Activated naive CD4-positive, alpha-beta T cell treated with anti-CD3 and anti-CD28 coated beads, Interleukin-2, amount 50 U/mL, for 24 hours (primary cell): ENCODE data around the gene GABRB2.

ENCODE experiments used
- H3K27ac Mint-ChIP-seq: one replicate; pipeline ENCODE4 v1.8.0; 2021; ENCODE audit warnings: mild to moderate bottlenecking, mixed read lengths
- H3K27me3 Mint-ChIP-seq: one replicate; pipeline ENCODE4 v1.8.0; 2021; ENCODE audit warnings: mixed read lengths
- H3K36me3 Mint-ChIP-seq: one replicate; pipeline ENCODE4 v1.8.0; 2021; ENCODE audit warnings: mixed read lengths
- H3K4me1 Mint-ChIP-seq: one replicate; pipeline ENCODE4 v1.8.0; 2021; ENCODE audit warnings: mixed read lengths
- H3K4me3 Mint-ChIP-seq: one replicate; pipeline ENCODE4 v1.8.0; 2021; ENCODE audit warnings: mild to moderate bottlenecking, mixed read lengths
- H3K9me3 Mint-ChIP-seq: one replicate; pipeline ENCODE4 v1.8.0; 2021; ENCODE audit warnings: mixed read lengths

Gene GABRB2

GRCh38 chr5:161380486-161380885 is 166.0 kb downstream of the GABRB2 start:
- Mint-ChIP-seq H3K9me3 (no peaks in the 10 kb centered on the region), H3K27ac (no peak overlapping the region), H3K27me3 (no peaks in the 10 kb centered on the region), H3K4me3 (no peak overlapping the region), H3K36me3 (no peaks in the 10 kb centered on the region), H3K4me1 (no peaks in the 10 kb centered on the region)

- no peak overlapping the region for H3K27ac Mint-ChIP-seq
- no peak overlapping the region for H3K4me3 Mint-ChIP-seq
- H3K4me1 Mint-ChIP-seq, result no peaks in the 10 kb centered on the region
- peaks cover 1% of the 10 kb centered on the region for H3K27me3 Mint-ChIP-seq
- H3K9me3 Mint-ChIP-seq, result no peaks in the 10 kb centered on the region
- no peaks in the 10 kb centered on the region for H3K36me3 Mint-ChIP-seq
Observed at GRCh38 chr5:161378701-161379100, 167.8 kb downstream of the GABRB2 start.

- Mint-ChIP-seq H3K4me1 (no peaks in the 10 kb centered on the region), H3K9me3 (no peaks in the 10 kb centered on the region), H3K4me3 (no peak overlapping the region), H3K27me3 (peaks cover 1% of the 10 kb centered on the region), H3K36me3 (no peaks in the 10 kb centered on the region), H3K27ac (no peak overlapping the region)
Observed at GRCh38 chr5:161376034-161376433, 170.5 kb downstream of the GABRB2 start.

- H3K27ac Mint-ChIP-seq, result no peak overlapping the region
- peaks cover 1% of the 10 kb centered on the region for H3K27me3 Mint-ChIP-seq
- H3K36me3 Mint-ChIP-seq, result no peaks in the 10 kb centered on the region
- H3K9me3 Mint-ChIP-seq, result no peaks in the 10 kb centered on the region
- H3K4me3 Mint-ChIP-seq, result no peak overlapping the region
- H3K4me1 Mint-ChIP-seq, result no peaks in the 10 kb centered on the region
Observed at GRCh38 chr5:161373345-161373707, 173.2 kb downstream of the GABRB2 start.

- Mint-ChIP-seq H3K4me3 (no peak overlapping the region), H3K27ac (no peak overlapping the region)
Observed at GRCh38 chr5:161372682-161373344, 173.7 kb downstream of the GABRB2 start.

GRCh38 chr5:161369022-161369421 is 177.5 kb downstream of the GABRB2 start:
- no peak overlapping the region for H3K4me3 Mint-ChIP-seq
- no peak overlapping the region for H3K27ac Mint-ChIP-seq
- no peaks in the 10 kb centered on the region for H3K4me1 Mint-ChIP-seq
- H3K9me3 Mint-ChIP-seq, result no peaks in the 10 kb centered on the region
- H3K36me3 Mint-ChIP-seq, result no peaks in the 10 kb centered on the region
- H3K27me3 Mint-ChIP-seq, result no peaks in the 10 kb centered on the region

More at GRCh38 chr5:161372682-161373344, 173.7 kb downstream of the GABRB2 start:
- H3K36me3 Mint-ChIP-seq, result no peaks in the 10 kb centered on the region
- peaks cover 1% of the 10 kb centered on the region for H3K27me3 Mint-ChIP-seq
- no peaks in the 10 kb centered on the region for H3K9me3 Mint-ChIP-seq
- H3K4me1 Mint-ChIP-seq, result no peaks in the 10 kb centered on the region

- peaks cover 4% of the 10 kb centered on the region for H3K9me3 Mint-ChIP-seq
- no peak overlapping the region for H3K4me3 Mint-ChIP-seq
- no peaks in the 10 kb centered on the region for H3K36me3 Mint-ChIP-seq
- H3K4me1 Mint-ChIP-seq, result no peaks in the 10 kb centered on the region
- H3K27ac Mint-ChIP-seq, result no peak overlapping the region
- no peaks in the 10 kb centered on the region for H3K27me3 Mint-ChIP-seq
Observed at GRCh38 chr5:161358446-161358845, 188.1 kb downstream of the GABRB2 start.

GRCh38 chr5:161344234-161344633 is 202.3 kb downstream of the GABRB2 start:
- no peaks in the 10 kb centered on the region for H3K27me3 Mint-ChIP-seq
- H3K9me3 Mint-ChIP-seq, result no peaks in the 10 kb centered on the region
- H3K36me3 Mint-ChIP-seq, result no peaks in the 10 kb centered on the region
- no peak overlapping the region for H3K4me3 Mint-ChIP-seq
- no peaks in the 10 kb centered on the region for H3K4me1 Mint-ChIP-seq
- no peak overlapping the region for H3K27ac Mint-ChIP-seq

- Mint-ChIP-seq H3K27me3 (no peaks in the 10 kb centered on the region), H3K9me3 (no peaks in the 10 kb centered on the region), H3K27ac (no peak overlapping the region), H3K36me3 (no peaks in the 10 kb centered on the region), H3K4me1 (no peaks in the 10 kb centered on the region), H3K4me3 (no peak overlapping the region)
Observed at GRCh38 chr5:161342886-161343285, 203.6 kb downstream of the GABRB2 start.

GRCh38 chr5:161340012-161340411 is 206.5 kb downstream of the GABRB2 start:
- Mint-ChIP-seq H3K9me3 (no peaks in the 10 kb centered on the region), H3K4me3 (no peak overlapping the region), H3K36me3 (no peaks in the 10 kb centered on the region), H3K27me3 (no peaks in the 10 kb centered on the region), H3K4me1 (no peaks in the 10 kb centered on the region), H3K27ac (no peak overlapping the region)

- Mint-ChIP-seq H3K27ac (no peak overlapping the region), H3K36me3 (no peaks in the 10 kb centered on the region), H3K4me1 (no peaks in the 10 kb centered on the region), H3K9me3 (peaks cover 5% of the 10 kb centered on the region), H3K27me3 (no peaks in the 10 kb centered on the region), H3K4me3 (no peak overlapping the region)
Observed at GRCh38 chr5:161333194-161333880, 213.2 kb downstream of the GABRB2 start.

- no peak overlapping the region for H3K27ac Mint-ChIP-seq
Observed at GRCh38 chr5:161332343-161332742, 214.2 kb downstream of the GABRB2 start.

GRCh38 chr5:161314033-161314432 is 232.5 kb downstream of the GABRB2 start:
- H3K27me3 Mint-ChIP-seq, result no peaks in the 10 kb centered on the region
- no peaks in the 10 kb centered on the region for H3K4me1 Mint-ChIP-seq
- H3K4me3 Mint-ChIP-seq, result no peak overlapping the region
- peaks cover 6% of the 10 kb centered on the region for H3K9me3 Mint-ChIP-seq
- no peak overlapping the region for H3K27ac Mint-ChIP-seq
- no peaks in the 10 kb centered on the region for H3K36me3 Mint-ChIP-seq

More at GRCh38 chr5:161332343-161332742, 214.2 kb downstream of the GABRB2 start:
- Mint-ChIP-seq H3K36me3 (no peaks in the 10 kb centered on the region), H3K9me3 (peaks cover 5% of the 10 kb centered on the region), H3K4me1 (no peaks in the 10 kb centered on the region), H3K4me3 (no peak overlapping the region), H3K27me3 (no peaks in the 10 kb centered on the region)

GRCh38 chr5:161312882-161313281 is 233.6 kb downstream of the GABRB2 start:
- no peaks in the 10 kb centered on the region for H3K27me3 Mint-ChIP-seq

GRCh38 chr5:161311965-161312364 is 234.6 kb downstream of the GABRB2 start:
- H3K36me3 Mint-ChIP-seq, result no peaks in the 10 kb centered on the region
- H3K9me3 Mint-ChIP-seq, result peaks cover 1% of the 10 kb centered on the region
- H3K4me3 Mint-ChIP-seq, result no peak overlapping the region
- H3K27me3 Mint-ChIP-seq, result no peaks in the 10 kb centered on the region
- no peaks in the 10 kb centered on the region for H3K4me1 Mint-ChIP-seq
- no peak overlapping the region for H3K27ac Mint-ChIP-seq

More at GRCh38 chr5:161312882-161313281, 233.6 kb downstream of the GABRB2 start:
- no peaks in the 10 kb centered on the region for H3K36me3 Mint-ChIP-seq
- H3K9me3 Mint-ChIP-seq, result peaks cover 6% of the 10 kb centered on the region
- no peak overlapping the region for H3K27ac Mint-ChIP-seq
- no peaks in the 10 kb centered on the region for H3K4me1 Mint-ChIP-seq
- no peak overlapping the region for H3K4me3 Mint-ChIP-seq

- no peaks in the 10 kb centered on the region for H3K36me3 Mint-ChIP-seq
- no peaks in the 10 kb centered on the region for H3K4me1 Mint-ChIP-seq
- H3K27me3 Mint-ChIP-seq, result no peaks in the 10 kb centered on the region
- H3K9me3 Mint-ChIP-seq, result no peaks in the 10 kb centered on the region
- H3K4me3 Mint-ChIP-seq, result no peak overlapping the region
- no peak overlapping the region for H3K27ac Mint-ChIP-seq
Observed at GRCh38 chr5:161311146-161311708, 235.3 kb downstream of the GABRB2 start.
